K562 (cell line): ENCODE data around the gene OSGIN1. TPM values are rescaled to one million over a fixed set of nuclear protein-coding genes. Genes with fewer than 3 reads are reported as not detected.

Experiments
- ATAC-seq: fragments of 200-7000 bp; cut with Tn5 transposase; 3 replicates; pipeline ENCODE4 v1.9.1; 2020; ENCODE audit warnings: moderate library complexity
- BruUV-seq: library from RNA; stranded (reverse); fragments of 400-500 nt; replicated peaks from 2 replicates; lab custom pipeline; 2021; lab: Mats Ljungman, UMichigan
- CTCF ChIA-PET: fragments of 300-600 bp; formaldehyde crosslinking; extraction: SDS; loops from one replicate; lab custom pipeline; 2021; ENCODE audit warnings: low intra/inter-chr PET ratio; lab: Yijun Ruan, JAX
- POLR2A ChIA-PET: fragments of 300-600, 350-650 bp; sonication (Branson Sonifier 250); formaldehyde crosslinking; extraction: SDS; loops from one replicate; lab custom pipeline; 2021; ENCODE audit warnings: antibody characterized with exemption, inconsistent platforms; lab: Yijun Ruan, JAX
- DNase-seq, 4 experiments: peaks; one replicate each; pipeline versions ENCODE4 v3.0.0 to v3.0.0-alpha.2; 2011 to 2018; ENCODE audit warnings: low spot score in 3 of 4, mixed read lengths in 3 of 4; ENCODE audit errors: extremely low read depth in 1 of 4
- FAIRE-seq: peaks from 2 replicates; lab custom pipeline; 2011; peaks lifted over from hg19 to GRCh38; lab: Jason Lieb, UNC
- H2AFZ ChIP-seq: 2 replicates; pipeline ENCODE4 v1.6.0; 2011; ENCODE audit warnings: low read depth, low read length, control low read depth, inconsistent platforms
- H3K27ac ChIP-seq: fragments of 200-600 bp; 3 replicates; pipeline ENCODE4 v1.8.0; 2011; ENCODE audit warnings: low read depth, mild to moderate bottlenecking, control low read depth, inconsistent platforms, low read length, moderate library complexity, mixed read lengths; ENCODE audit errors: extremely low read depth
- H3K27me3 ChIP-seq, 2 experiments: fragments of 300-600 bp in 1 of 2; 2 replicates in 1 of 2; 3 replicates in 1 of 2; pipeline versions ENCODE4 v1.6.0 to v1.8.0; 2011; ENCODE audit warnings: inconsistent platforms in 2 of 2, low read length in 2 of 2, mild to moderate bottlenecking in 1 of 2, mixed read lengths in 1 of 2, moderate library complexity in 1 of 2; ENCODE audit not compliant: control insufficient read depth in 2 of 2, insufficient read depth in 2 of 2
- H3K36me3 ChIP-seq: fragments of 300-600 bp; 3 replicates; pipeline ENCODE4 v1.8.0; 2011; ENCODE audit warnings: mild to moderate bottlenecking, low read length, inconsistent platforms; ENCODE audit not compliant: control insufficient read depth, insufficient read depth
- H3K4me1 ChIP-seq, 2 experiments: fragments of 200-600 bp in 1 of 2; replicated peaks in 1 of 2; 2 replicates in 1 of 2; 3 replicates in 1 of 2; pipeline versions ENCODE4 v1.5.1 to v1.8.0; 2011; ENCODE audit warnings: inconsistent platforms in 2 of 2, low read length in 2 of 2, mild to moderate bottlenecking in 1 of 2, mixed read lengths in 1 of 2, moderate library complexity in 1 of 2; ENCODE audit not compliant: control insufficient read depth in 2 of 2, insufficient read depth in 2 of 2
- H3K4me2 ChIP-seq: 2 replicates; pipeline ENCODE4 v1.6.1; 2011; ENCODE audit warnings: low read length, control low read depth, inconsistent platforms, mixed read lengths; ENCODE audit not compliant: insufficient read depth
- H3K4me3 ChIP-seq: fragments of 200-600 bp; sonication (generic), shearing (Covaris generic); 2 replicates; pipeline ENCODE4 v1.5.1; 2016; ENCODE audit warnings: control low read depth, inconsistent platforms
- H3K79me2 ChIP-seq: fragments of 200-600 bp; 3 replicates; pipeline ENCODE4 v1.8.0; 2011; ENCODE audit warnings: low read length, inconsistent platforms; ENCODE audit not compliant: control insufficient read depth, insufficient read depth
- H3K9ac ChIP-seq, 2 experiments: 2 replicates each; pipeline versions ENCODE4 v1.6.0 to v1.6.1; 2011; ENCODE audit warnings: low read depth in 2 of 2, low read length in 2 of 2, control low read depth in 1 of 2, inconsistent platforms in 1 of 2, mild to moderate bottlenecking in 1 of 2, mixed read lengths in 1 of 2; ENCODE audit not compliant: insufficient read depth in 1 of 2
- H3K9me1 ChIP-seq: one replicate; pipeline ENCODE4 v1.6.0; 2011; ENCODE audit warnings: inconsistent platforms, mild to moderate bottlenecking, low read length, moderate library complexity; ENCODE audit not compliant: control insufficient read depth, insufficient read depth
- H3K9me3 ChIP-seq: replicated peaks from 2 replicates; pipeline ENCODE4 v1.5.1; 2011; ENCODE audit warnings: low read depth, low read length, inconsistent platforms; ENCODE audit not compliant: control insufficient read depth, insufficient read depth
- H4K20me1 ChIP-seq: replicated peaks from 2 replicates; pipeline ENCODE4 v1.6.1; 2011; ENCODE audit warnings: low read length, inconsistent platforms, mixed read lengths; ENCODE audit not compliant: control insufficient read depth, insufficient read depth
- ATF3 ChIP-seq, 2 experiments: fragments of 450-650 bp in 1 of 2; sonication (generic) in 1 of 2; formaldehyde crosslinking in 1 of 2; IDR thresholded peaks in 1 of 2; conservative IDR thresholded peaks in 1 of 2; 2 replicates each; pipeline versions ENCODE4 v1.6.1 to v1.8.1; 2016 to 2023; ENCODE audit warnings: mild to moderate bottlenecking in 2 of 2, moderate library complexity in 2 of 2, inconsistent platforms in 1 of 2, missing genetic modification reagents in 1 of 2
- FOXK1 ChIP-seq: sonication (generic); formaldehyde crosslinking; IDR thresholded peaks from 2 replicates; pipeline ENCODE4 v1.8.0; 2022; ENCODE audit warnings: missing genetic modification reagents, mild to moderate bottlenecking, borderline replicate concordance
- GTF2E2 ChIP-seq: fragments of 200-800 bp; sonication (Bioruptor generic); IDR thresholded peaks from 2 replicates; pipeline ENCODE4 v1.6.1; 2016; ENCODE audit warnings: missing genetic modification characterization, missing compliant biosample characterization
- MEIS2 ChIP-seq: fragments of 450-650 bp; IDR thresholded peaks from 2 replicates; pipeline ENCODE4 v1.6.1; 2014; ENCODE audit warnings: mild to moderate bottlenecking; ENCODE audit not compliant: partially characterized antibody
- PBX2 ChIP-seq, 2 experiments: IDR thresholded peaks in 1 of 2; conservative IDR thresholded peaks in 1 of 2; 2 replicates each; pipeline ENCODE4 v1.6.1; 2016; ENCODE audit warnings: low read depth in 2 of 2, mild to moderate bottlenecking in 1 of 2, missing compliant biosample characterization in 1 of 2, missing genetic modification characterization in 1 of 2, moderate library complexity in 1 of 2
- ZNF431 ChIP-seq: sonication (generic); formaldehyde crosslinking; IDR thresholded peaks from 2 replicates; pipeline ENCODE4 v1.8.0; 2022; ENCODE audit warnings: mild to moderate bottlenecking, missing genetic modification reagents
- WGBS: fragments of 100-300 bp; shearing (Covaris generic); methylation state at CpG from one replicate; pipeline ENCODE4 v1.1.6; 2016; ENCODE audit warnings: low coverage, mixed read lengths; ENCODE audit not compliant: insufficient coverage; ENCODE audit errors: missing lambda C conversion rate; 5-methylcytosine and 5-hydroxymethylcytosine counted together
- in situ Hi-C: fragments of 300-500 bp; cut with MboI; formaldehyde crosslinking; loops from 4 replicates; pipeline ENCODE4 v1.15.0; 2018; ENCODE audit warnings: inconsistent platforms, mixed read lengths
- intact Hi-C: fragments of 100-400 bp; cut with micrococcal nuclease; formaldehyde crosslinking; loops from 2 replicates; pipeline ENCODE4 v1.14.2; 2022
- polyA plus RNA-seq, 8 experiments: library from polyadenylated mRNA; depleted of rRNA in 4 of 8; stranded (reverse) in 5 of 8; unstranded in 3 of 8; fragments of >200 nt; fragmentation: Nextera tagmentation in 2 of 8; fragmentation: Illumina TruSeq in 1 of 8; extraction: Ambion mirVana in 2 of 8; extraction: Trizol in 1 of 8; gene quantifications; 2 replicates each; pipeline versions ENCODE4 v1.2.1 to v1.2.3, GENCODE V29; 2011 to 2014; ENCODE audit warnings: inconsistent platforms in 1 of 8, missing spikeins in 1 of 8
- total RNA-seq, 7 experiments: library from RNA; depleted of rRNA in 6 of 7; stranded (reverse); fragments of >200 nt in 6 of 7; fragmentation: Illumina TruSeq in 2 of 7; extraction: Trizol in 2 of 7; gene quantifications; 2 replicates each; pipeline versions ENCODE4 v1.2.1 to v1.2.3, GENCODE V29; 2011 to 2021; ENCODE audit warnings: low replicate concordance in 1 of 7
- TF ChIP-seq, protein P1 (sequence below): fragments of 250-450 bp; sonication (Bioruptor Pico); IDR thresholded peaks from 2 replicates; pipeline ENCODE4 v1.8.0; 2021; ENCODE audit warnings: moderate library complexity, mild to moderate bottlenecking, inconsistent platforms

OSGIN1 gene
- total and polyA plus RNA-seq, 9 of the 15 experiments (the other 6 are each of a cell fraction or from before 2014, with no cell fraction given): 0.03 to 3.6 (median 1.6) TPM

- intact Hi-C loops (no loop called here), in situ Hi-C loops (no loop called here)
- Histone ChIP-seq H3K9me1 (no peaks in the 10 kb centered on the region), H3K4me3 (no peak overlapping the region), H3K27ac (no peak overlapping the region), H3K9me3 (no peaks in the 10 kb centered on the region), H3K4me2 (no peak overlapping the region), H3K9ac (no peak overlapping the region), H3K79me2 (no peaks in the 10 kb centered on the region), H4K20me1 (peaks cover 15% of the 10 kb centered on the region), H2AFZ (no peak overlapping the region), H3K27me3 (peaks cover 65 to 92% of the 10 kb centered on the region in 2 experiments), H3K36me3 (no peaks in the 10 kb centered on the region), H3K4me1 (no peaks in the 10 kb centered on the region; a peak in 1 of 5 replicates)
- 1% methylated on average over 12 of the region's 12 CpGs for WGBS
- BruUV-seq: no TSS peak
- ChIA-PET POLR2A (no interaction called here), CTCF (no interaction called here)
- no peak for FAIRE-seq
- ATAC-seq: peak; percentile 15; the same call in 2 of the 3 replicates
- no peak for DNase-seq
- TF ChIP-seq GTF2E2: no peak
- peak; percentile 70 for TF ChIP-seq MEIS2
- no peak for TF ChIP-seq ZNF431
- peak; percentile 21; the same call in 1 of the 2 replicates for TF ChIP-seq ATF3 (IDR thresholded peaks at IDR 0.05)
- no peak for TF ChIP-seq ATF3 (CRISPR knock-in tag; conservative IDR thresholded peaks at IDR 0.05)
- no peak for TF ChIP-seq FOXK1 (CRISPR knock-in tag)
- TF ChIP-seq, protein P1, sequence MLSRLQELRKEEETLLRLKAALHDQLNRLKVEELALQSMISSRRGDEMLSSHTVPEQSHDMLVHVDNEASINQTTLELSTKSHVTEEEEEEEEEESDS: no peak
- no peak for TF ChIP-seq PBX2 (CRISPR knock-in tag; IDR thresholded peaks at IDR 0.05; ENCODE audit: low read depth)
- TF ChIP-seq PBX2 (tag; conservative IDR thresholded peaks at IDR 0.05; ENCODE audit: low read depth): 0 out of 2 replicates have a peak, but pooled peaks have one; percentile 22
Observed at GRCh38 chr16:84003038-84003437, 50.0 kb downstream of the OSGIN1 start.
